Measurements from ENCODE around the gene LAMA2.

- TF ChIP-seq EZH2 (IDR thresholded peaks at IDR 0.05; ENCODE audit: borderline replicate concordance, low read length) (no peak), CTCF (conservative IDR thresholded peaks at IDR 0.05 in 1 of 2, IDR thresholded peaks at IDR 0.05 in 1 of 2; ENCODE audit: extremely low read depth in 1 of 2, insufficient read depth in 1 of 2, low read depth in 1 of 2, low read length in 2 of 2) (no peak)
Observed at GRCh38 chr6:128857806-128858205, 25.1 kb upstream of the LAMA2 start.
